ENCODE data around the gene MAP3K6.
A peak's percentile ranks its signal among the peaks of the same experiment; 100 is the strongest.

The MAP3K6 gene

DNA sequence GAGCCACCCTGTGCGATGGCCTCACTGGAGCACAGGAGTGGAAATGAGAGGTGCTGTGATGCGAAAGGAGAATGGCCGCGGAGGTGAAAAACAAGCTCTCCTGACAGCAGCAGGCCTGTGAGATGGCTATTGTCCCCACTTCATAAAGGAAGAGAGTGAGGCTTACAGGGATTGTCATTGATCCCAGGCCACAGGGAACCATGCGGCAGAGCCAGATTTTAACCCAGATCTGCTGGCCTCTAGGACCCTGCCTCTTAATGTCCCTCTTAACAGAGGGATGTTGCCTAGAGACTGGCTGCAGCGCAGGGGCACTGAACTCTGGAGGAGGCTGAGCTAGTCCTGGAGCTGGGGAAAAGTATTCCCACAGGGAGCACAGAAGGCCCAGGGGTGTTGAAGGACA, 28.0 kb downstream of the MAP3K6 start:
- no peak for DNase-seq (ENCODE audit: low spot score)

DNA sequence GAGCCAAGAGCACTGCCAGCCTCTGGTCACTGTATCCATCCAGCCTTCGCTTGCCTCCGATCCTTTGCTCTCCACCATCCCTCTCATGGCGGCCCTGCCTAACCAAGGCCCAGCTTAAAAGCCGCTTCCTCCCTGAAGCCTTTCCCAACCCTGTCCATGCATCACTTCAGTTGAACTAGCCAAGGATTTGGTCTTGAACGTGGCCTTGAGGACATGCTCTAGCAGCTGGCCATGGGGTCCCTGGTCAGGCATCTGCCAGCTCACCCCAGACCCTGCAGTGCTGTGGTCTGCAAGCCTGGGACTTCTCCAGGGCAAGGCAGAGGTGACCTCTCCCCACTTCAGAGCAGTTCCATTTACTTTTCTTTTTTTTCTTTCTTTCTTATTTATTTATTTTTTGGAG, 30.0 kb downstream of the MAP3K6 start:
- no peak for DNase-seq (ENCODE audit: low spot score)

DNA sequence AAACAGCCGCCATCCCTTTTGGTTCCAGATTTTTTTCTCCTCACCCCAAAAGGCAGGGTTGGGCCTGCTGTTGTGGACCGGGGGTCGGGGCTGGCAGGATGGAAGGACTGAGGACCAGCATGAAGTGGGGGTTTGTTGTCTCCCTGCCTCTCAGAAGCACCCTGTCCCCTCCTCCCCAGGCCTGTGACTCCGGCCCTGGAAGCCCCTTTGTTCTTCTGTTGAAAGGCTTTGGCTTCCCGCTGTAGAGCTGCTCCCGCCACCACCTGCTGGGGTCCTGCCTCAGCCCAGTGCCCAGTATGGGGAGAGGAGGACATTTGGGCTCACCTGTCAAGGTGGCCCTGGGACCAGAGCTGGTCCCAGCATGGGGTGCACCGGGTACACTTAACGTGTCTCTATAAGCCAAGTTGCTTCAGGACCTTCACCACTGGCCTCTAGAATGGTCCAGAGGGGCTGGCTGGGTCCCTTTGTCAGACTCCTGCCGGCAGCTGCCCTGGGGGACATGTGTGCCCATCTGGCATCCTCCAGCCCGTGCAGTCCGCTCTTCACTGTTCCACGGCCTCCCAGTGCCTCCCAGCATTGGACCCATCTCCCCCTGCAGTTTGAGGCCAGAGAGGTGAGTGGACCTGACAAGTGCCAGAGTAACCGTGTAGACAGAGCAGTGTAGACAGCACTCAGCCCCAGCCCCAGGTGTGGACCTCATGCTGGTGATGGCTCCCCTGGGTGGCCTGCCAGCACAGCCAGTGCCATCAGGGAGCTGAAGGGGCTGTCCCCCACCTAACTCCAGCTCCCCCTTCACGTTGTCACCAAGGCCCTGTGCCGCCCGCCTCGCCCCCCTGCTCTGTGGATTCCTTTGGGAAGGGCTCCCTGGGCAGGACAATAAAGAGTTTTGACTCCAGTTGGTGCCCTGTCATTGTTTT, 31.0 kb downstream of the MAP3K6 start:
- DNase-seq (ENCODE audit: low spot score): no peak

DNA sequence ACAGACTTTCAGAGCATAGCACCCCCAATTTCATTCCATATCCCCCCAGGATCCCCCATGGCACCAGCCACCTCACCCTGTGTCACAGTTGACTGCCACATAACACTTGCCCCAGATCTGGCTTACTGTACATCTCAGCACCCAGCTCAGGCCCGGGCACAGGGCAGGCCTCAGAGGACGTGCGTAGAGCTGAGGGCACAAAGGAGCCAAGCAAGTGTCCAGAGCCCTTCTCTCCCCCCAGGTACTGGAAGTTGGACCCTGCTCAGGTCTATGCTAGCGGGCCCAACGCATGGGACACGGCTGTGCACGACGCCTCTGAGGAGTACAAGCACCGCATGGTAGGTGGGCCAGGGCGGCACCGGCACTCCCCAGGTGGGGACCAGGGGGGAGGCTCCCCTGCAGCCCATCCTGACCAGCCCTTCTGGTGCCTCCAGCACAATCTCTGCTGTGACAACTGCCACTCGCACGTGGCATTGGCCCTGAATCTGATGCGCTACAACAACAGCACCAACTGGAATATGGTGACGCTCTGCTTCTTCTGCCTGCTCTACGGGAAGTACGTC, 33.0 kb downstream of the MAP3K6 start:
- DNase-seq (ENCODE audit: low spot score): no peak

DNA sequence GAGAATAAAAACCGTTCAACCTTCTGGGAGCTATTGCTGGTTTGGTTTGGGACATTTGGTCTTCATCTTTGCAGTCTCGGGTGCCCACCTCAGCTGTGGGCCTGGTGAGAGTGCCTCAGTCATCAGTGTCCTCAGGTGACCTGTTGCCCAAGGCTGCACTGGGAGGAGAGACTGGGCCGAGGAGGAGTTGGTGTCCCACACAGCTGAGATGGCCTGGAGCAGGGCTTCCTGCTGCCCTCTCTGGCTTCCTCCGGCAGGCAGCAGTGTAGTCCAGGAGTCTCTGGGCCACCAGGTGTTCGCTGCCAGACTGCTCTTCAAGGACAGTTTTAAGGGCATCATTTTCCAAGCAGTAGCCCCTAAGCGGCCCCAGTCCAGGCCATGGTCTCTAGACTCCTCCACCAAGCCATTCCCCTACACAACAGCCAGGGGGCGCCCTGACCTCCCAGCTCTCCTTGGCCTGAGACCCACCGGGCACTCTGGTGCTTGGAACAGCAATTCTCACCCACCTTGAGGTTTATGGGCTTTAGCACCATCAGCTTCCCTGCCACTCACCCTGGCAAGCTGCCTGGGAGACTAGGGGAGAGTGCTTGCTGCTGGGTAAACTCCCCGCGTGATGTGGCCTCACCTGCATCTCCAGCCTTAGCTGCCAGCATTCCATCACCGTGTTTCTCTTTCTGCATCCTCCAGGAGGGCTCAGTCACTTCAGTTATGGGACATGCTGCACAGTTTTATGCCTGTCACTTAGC, 34.1 kb downstream of the MAP3K6 start:
- DNase-seq (ENCODE audit: low spot score): no peak

DNA sequence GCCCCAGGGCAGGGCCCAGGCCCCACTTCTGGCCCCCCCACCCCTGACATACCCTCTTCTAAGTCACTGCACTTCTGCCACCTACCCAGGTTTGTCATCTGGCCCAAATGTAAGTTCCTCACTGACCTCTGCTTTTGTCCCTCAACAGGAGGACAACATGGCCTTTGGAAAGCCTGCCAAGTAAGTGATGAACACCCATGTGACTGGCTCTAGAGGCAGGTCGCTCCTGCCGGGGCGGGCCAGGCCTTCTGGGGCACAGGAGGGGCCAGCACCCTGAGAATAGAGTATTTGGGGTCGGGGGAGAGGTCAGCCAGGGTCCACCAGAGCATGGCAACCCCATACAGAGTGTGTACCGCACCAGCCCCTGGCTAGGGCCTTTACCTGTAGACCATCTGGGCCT, 34.8 kb downstream of the MAP3K6 start:
- no peak for DNase-seq (ENCODE audit: low spot score)

DNA sequence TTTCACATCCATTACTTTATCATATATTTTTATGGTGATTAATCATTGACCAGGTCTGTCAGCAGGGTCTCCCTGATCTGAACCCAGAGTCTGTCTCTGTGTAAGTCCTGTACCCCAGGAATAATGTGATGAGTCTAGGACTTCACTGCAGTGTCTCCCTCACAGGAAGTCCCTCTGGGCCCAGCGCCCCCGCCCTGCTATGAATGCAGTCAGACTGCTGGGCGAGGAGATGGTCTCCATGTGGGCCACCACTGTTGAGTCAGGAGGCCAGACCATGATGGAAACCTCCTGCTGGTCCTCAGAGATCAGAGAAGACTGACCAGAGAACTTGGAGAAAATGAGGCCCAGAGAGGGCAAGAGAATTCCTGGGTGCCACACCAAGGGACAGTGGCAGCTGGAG, 35.3 kb downstream of the MAP3K6 start:
- no peak for DNase-seq (ENCODE audit: low spot score)

DNA sequence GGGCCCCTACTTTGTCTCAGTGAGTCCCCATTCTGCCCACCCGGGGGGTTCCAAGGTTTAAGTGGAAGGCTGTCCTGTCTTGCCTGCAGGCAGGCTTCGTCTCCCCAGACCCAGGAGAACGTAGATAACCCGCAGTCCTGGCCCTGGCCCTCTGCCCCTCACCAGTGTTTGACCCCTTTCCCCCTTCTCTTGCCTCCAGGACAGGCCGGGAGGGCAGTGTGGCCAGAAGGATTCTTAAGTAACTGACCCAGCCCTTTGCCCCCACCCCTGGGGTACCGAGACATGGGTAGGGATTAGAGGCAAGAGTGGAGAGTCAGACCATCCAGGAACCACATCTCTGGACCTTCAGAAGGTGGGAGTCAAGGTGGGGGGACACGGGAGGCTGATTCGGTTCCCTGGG, 36.0 kb downstream of the MAP3K6 start:
- DNase-seq (ENCODE audit: low spot score): no peak

DNA sequence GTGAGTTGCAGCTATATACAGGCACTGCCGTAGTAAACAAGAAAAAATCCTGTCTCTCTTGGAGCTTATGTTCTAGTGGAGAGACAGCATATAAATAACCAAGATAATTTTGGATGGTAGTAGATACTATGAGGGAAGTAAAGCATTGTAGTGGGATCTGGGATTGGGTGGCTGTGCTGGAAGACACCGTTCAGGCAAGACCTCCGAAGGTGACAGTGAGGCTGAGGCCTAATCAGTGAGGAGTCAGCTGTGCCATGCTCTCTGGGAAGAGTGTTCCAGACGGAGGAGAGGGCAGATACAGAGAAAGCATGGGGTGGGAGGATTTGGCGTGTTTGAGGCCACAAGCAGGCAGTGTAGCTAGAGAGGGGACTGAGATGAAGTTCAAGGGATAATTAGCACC, 38.8 kb downstream of the MAP3K6 start:
- DNase-seq (ENCODE audit: low spot score): no peak

DNA sequence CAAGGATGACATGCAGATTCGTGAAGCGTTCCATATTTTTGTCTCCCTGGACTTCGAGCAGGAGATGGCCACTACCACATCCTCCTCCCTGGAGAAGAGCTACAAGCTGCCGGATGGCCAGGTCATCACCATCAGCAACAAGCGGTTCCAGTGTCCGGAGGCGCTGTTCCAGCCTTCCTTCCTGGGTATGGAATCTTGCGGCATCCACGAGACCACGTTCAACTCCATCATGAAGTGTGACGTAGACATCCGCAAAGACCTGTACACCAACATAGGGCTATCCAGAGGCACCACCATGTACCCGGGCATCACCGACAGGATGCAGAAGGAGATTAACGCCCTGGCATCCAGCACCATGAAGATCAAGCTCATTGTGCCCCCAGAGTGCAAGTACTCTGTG, 41.5 kb downstream of the MAP3K6 start:
- no peak for DNase-seq (ENCODE audit: low spot score)

DNA sequence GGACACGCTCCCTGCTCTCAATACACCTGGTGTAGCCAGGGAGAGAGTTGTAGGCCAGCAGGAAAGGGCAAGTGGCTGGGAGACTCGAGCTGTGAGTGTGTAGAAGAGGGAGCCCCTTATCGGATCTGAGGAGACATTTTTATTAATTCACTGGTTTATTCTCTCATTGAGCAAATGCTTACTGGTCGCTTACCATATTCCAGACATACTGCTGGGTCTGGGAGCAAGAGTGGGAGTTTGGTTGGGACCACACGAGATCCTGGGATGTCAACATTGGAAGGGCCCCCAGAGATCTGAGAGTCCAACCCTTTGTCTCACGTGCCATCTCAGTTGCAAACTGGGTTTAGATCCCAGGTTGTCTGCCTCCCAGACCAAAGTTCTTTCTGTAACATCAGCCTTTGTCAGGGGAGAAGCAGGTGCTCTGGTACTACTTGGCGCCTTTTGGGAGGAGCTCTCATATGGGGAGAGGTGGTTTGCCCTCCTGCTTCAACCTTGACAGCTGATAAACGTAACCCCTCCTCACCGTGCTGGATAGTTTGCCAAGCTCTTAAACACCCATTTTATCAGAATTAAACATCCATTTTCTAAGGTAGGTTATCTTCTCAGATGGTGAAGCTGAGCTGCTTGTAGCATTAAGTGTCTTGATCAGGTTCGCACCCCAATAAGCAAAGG, 44.1 kb downstream of the MAP3K6 start:
- DNase-seq (ENCODE audit: low spot score): peak; percentile 55

DNA sequence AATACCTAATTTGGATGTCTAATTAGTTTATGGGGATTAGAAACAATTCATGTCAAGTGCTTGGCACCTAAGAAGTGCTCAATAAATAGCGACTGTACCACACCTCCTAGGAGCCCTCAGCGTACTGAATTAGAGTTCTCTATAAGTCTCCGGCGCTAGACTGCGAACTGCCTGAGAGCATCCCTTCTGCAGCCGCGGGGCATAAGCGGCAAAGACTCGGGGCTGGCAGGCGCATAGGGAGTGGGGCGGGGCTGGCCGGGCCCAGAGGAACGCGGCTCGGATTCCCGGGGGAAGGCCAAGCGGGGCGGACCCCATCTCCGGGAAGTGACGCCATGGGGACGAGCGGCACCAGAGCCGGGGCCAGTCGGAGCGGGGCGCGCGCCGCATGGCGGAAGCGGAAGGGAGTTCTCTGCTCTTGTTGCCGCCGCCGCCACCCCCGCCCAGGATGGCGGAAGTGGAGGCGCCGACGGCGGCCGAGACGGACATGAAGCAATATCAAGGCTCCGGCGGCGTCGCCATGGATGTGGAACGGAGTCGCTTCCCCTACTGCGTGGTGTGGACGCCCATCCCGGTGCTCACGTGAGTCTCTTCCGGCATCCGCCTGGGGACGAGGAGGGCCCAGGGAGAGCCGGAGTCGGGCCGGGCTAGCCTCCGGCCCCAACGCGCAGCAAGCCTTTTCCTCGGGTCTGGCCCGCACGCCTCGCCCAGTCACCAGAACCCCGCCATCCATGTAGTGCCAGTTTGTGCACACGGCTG, 44.8 kb downstream of the MAP3K6 start, which contains the start of gene TMEM222:
TMEM222 (plus strand) TSS at position 351 of the 756 bp plus-strand sequence; CDS start at position 386, 35 bp downstream.
- peak; percentile 98 for DNase-seq (ENCODE audit: low spot score)

DNA sequence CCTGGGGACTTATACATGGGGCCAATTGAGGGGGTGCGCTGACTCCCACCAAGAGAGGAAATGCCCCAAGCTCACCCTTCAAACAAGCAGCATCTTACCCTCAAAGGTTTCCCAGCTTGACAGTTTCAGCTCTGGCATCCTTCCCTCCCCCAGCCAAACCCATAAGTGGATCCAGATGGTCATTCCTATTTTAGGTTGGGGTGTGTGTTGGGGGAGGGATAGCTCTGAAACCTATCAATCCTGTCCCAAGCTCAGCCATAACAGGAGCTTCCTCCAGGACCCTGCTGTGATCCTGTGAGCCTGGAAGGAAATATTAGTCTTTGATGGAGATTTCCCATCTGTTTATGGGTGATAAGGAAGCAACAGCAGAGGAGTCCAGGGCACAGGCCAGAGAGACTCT, 48.2 kb downstream of the MAP3K6 start:
- DNase-seq (ENCODE audit: low spot score): no peak

DNA sequence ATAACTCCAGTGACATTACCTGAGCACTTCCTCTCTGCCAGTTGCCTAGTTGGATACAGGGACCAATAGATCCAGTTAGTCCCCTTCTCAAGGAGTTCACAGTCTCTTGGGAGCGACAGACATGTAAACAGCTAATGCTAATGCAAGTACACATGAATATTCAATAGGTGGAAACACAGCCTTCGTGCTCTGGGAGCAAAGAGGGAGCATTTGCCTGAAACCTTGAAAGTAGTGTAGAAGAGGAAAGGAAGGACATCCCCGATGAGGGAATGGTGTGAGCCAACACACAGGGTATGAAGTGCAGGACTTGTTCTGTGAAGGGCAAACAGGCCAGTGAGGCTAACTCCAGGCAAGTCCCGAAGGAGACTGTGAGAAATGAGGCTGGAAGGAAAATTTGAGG, 48.6 kb downstream of the MAP3K6 start:
- no peak for DNase-seq (ENCODE audit: low spot score)

DNA sequence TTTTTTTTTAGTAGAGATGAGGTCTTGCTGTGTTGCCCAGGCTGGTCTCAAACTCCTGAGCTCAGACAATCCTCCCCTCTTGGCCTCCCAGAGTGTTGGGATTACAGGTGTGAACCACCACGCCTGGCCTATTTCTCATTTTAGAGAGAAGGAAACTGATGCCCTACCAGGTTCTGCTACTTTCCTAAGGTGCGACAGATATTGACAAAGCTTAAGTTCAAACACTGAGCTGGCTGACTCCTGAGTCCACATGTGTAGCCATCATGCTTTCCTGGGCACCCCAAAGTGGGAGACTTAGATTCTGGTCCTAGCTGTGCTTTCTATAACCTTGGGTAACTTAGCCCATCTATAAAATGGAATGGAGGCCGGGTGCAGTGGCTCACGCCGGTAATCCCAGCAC, 49.9 kb downstream of the MAP3K6 start:
- DNase-seq (ENCODE audit: low spot score): no peak

DNA sequence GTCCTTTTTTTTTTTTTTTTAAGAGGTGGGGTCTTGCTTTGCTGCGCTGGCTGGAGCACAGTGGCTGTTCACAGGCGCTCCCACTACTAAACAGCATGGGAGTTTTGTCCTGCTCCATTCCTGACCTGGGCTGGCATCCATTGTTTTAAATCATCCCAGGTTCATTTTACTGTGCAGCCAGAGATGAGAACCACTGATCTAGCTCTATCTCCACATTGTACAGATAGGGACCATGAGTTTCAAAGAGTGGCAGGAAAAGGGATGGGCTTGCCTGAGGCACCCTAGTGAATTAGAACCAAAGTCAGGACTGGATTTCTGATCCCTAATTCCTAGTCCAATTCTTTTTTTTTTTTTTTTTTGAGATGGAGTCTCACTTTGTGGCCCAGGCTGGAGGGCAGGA, 52.0 kb downstream of the MAP3K6 start:
- no peak for DNase-seq (ENCODE audit: low spot score)

DNA sequence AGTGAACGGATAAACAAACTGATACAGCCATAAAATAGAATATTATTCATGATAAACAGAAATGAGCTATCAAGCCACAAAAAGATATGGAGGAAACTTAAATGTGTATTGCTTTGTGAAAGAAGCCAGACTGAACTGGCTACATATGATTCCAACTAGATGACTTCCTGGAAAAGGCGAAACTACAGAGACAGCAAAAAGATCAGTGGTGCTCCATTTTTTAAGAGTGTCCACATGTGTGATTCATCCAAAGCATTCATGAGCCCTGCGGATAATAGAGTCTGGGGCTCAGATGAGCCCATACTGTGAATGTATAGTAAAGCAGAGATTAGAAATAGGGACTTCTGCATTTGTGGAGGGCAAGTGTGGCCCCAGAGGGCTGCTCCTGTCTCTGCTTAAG, 52.6 kb downstream of the MAP3K6 start:
- DNase-seq (ENCODE audit: low spot score): no peak

DNA sequence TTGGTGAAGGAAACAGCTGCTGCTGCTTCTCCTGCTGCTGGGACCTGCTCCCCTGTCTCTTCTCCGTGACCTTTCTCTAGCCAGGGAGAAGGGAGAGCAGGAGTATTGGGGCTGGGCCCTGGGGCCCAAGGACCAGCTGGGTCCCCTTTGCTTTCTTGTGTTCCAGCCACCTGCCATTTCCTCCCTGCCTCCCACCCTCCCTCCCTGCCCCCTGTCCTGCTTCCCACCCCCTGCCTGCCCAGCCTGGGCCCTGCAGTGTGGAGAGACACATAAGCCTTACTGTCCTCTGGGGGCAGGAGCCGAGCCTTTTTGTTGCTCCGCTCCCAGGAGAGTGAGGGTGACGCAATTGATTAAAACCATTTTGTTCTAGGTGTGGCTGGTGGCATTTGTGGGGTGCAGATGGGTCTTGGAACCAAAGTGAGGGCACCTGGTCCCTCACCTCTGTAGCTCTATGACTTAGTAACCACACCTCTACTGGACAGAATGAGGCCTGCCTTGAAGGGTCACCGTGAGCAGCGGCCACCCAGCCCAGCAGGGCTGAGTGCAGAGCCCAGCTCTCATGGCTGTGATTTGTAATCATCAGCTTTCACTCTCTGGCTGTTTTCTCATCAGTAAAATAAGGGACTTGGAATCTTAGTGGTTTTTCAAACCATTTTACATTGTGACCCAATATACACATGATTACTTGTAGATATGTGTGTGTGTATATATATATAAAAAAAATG, 58.7 kb downstream of the MAP3K6 start:
- DNase-seq (ENCODE audit: low spot score): no peak

DNA sequence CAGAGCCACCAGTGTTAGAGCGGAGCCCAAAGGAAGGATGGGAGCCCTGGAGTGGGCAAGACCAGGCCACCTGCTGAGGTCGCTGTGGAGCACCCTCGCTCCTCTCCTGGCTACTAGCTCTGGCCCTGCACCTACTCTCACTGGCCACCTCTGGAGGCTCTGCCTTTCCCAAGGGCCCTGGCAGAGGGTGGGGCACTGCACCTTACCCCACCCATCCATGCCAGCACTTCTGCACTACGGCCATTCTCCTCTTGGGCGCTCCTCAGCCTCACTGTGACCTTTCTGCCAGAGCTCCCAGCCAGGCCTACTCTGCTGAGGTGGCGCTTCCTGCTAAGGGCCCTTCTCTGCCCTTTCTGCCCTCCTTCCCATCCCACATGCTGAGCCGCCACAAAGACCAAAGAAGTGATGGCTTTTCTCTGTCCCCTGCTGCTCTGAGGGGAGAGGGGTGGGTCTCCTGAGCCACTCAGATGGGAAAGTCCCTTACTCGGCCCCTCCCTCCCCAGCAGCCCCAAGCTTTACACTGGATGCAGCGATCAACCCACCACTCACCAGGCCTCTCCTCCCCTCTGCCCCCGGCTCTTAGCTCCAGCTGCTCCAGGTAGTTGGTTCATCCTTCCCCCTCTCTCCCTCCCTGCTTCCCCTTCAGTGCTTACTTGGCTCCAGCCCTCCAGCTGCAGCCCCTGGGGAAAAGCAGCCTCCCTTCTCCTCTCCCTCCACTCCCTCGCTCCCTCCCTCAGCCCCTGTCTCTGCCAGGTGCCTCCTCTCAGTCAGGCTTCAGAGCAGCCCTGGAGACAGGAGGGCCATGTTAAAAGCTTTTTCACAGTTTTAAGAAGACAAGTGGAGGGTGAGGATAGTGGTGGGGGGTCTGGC, 59.6 kb downstream of the MAP3K6 start:
- DNase-seq (ENCODE audit: low spot score): no peak

DNA sequence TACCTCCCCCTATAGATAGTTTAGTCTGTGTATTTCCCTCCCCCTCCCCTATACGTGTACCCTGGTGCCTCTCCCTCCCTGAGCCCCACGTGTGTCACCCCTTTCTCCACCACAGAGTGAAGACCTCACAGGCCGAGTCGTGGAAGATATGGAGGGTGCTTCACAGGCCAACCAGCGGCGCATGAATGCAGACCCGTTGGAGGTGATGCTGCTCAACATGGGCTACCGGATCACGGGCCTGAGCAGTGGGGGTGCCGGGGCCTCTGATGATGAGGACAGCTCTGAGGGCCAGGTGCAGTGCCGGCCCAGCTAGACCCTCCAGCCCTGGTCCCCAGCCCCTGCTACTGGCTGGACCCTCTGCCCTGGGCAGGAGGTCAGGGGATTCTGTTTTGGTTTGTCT, 60.7 kb downstream of the MAP3K6 start:
- DNase-seq (ENCODE audit: low spot score): no peak
